HepG2 (cell line): Measurements from ENCODE around the gene TMEM196.

Experiments used
- CAMTA2 ChIP-seq: sonication (generic); formaldehyde crosslinking; IDR thresholded peaks from 2 replicates; pipeline ENCODE4 v1.4.0; 2020; ENCODE audit warnings: mild to moderate bottlenecking, missing genetic modification reagents, borderline replicate concordance
- CTCF ChIP-seq: sonication (generic); formaldehyde crosslinking; IDR thresholded peaks from 2 replicates; pipeline ENCODE4 v1.5.0; 2020; ENCODE audit warnings: mild to moderate bottlenecking, missing genetic modification reagents, moderate library complexity
- GTF2F1 ChIP-seq: fragments of 150-350 bp; IDR thresholded peaks from 2 replicates; pipeline ENCODE4 v1.6.1; 2014; ENCODE audit warnings: low read length
- HNRNPUL1 ChIP-seq: fragments of 200-400 bp; formaldehyde crosslinking; IDR thresholded peaks from 2 replicates; pipeline ENCODE4 v1.6.1; 2017; ENCODE audit warnings: low read depth, mild to moderate bottlenecking, low read length, moderate library complexity
- JUN ChIP-seq: sonication (generic); formaldehyde crosslinking; IDR thresholded peaks from 2 replicates; pipeline ENCODE4 v1.4.0; 2020; ENCODE audit warnings: mild to moderate bottlenecking, missing genetic modification reagents
- SP140L ChIP-seq: sonication (generic); formaldehyde crosslinking; IDR thresholded peaks from 2 replicates; pipeline ENCODE4 v1.4.0; 2020; ENCODE audit warnings: missing genetic modification reagents, borderline replicate concordance
- TAF15 ChIP-seq: fragments of 200-400 bp; formaldehyde crosslinking; IDR thresholded peaks from one replicate; pipeline ENCODE4 v1.6.1; 2018; ENCODE audit warnings: mild to moderate bottlenecking, low read depth, low read length; ENCODE audit not compliant: poor library complexity, severe bottlenecking
- YY1 ChIP-seq: IDR thresholded peaks from 2 replicates; pipeline ENCODE4 v1.6.1; 2011; ENCODE audit warnings: low read length, low read depth, moderate library complexity, mild to moderate bottlenecking; ENCODE audit not compliant: insufficient read depth, insufficient replicate concordance
- ZBTB26 ChIP-seq: IDR thresholded peaks from 2 replicates; pipeline ENCODE4 v1.6.1; 2016; ENCODE audit warnings: missing compliant biosample characterization, missing genetic modification reagents, borderline replicate concordance
- ZNF24 ChIP-seq: fragments of 450-650 bp; IDR thresholded peaks from 2 replicates; pipeline ENCODE4 v1.6.1; 2017; ENCODE audit warnings: antibody characterized with exemption, mild to moderate bottlenecking
- ZNF513 ChIP-seq: sonication (generic); formaldehyde crosslinking; conservative IDR thresholded peaks from 2 replicates; pipeline ENCODE4 v1.5.0; 2020; ENCODE audit warnings: missing genetic modification reagents
- ZSCAN29 ChIP-seq: sonication (generic); formaldehyde crosslinking; conservative IDR thresholded peaks from 2 replicates; pipeline ENCODE4 v1.4.0; 2020; ENCODE audit warnings: mild to moderate bottlenecking, missing genetic modification reagents

GRCh38 chr7:19670806-19671205 lies 102.6 kb downstream of the TMEM196 start:
- TF ChIP-seq CTCF (no peak), HNRNPUL1 (no peak), JUN (CRISPR knock-in tag) (no peak), GTF2F1 (no peak), ZSCAN29 (no peak), ZNF513 (CRISPR knock-in tag) (no peak), ZBTB26 (no peak), CAMTA2 (CRISPR knock-in tag) (no peak), ZNF24 (no peak), YY1 (no peak), TAF15 (no peak), SP140L (no peak)
